Fibroblast of skin of left biceps (primary cell): ENCODE results near the gene PRSS37.

Experiments
- DNase-seq, 2 experiments: peaks; one replicate each; pipeline ENCODE4 v3.0.0-alpha.2; 2013; ENCODE audit warnings: low read depth in 2 of 2

Gene PRSS37

GRCh38 chr7:141788296-141788695, 53.0 kb downstream of the PRSS37 start:
- DNase-seq: no peak
